ENCODE measurements around the gene SHKBP1. TPM values are rescaled to one million over a fixed set of nuclear protein-coding genes. Genes with fewer than 3 reads are reported as not detected.
A peak's percentile ranks its signal among the peaks of the same experiment; 100 is the strongest.

The SHKBP1 gene
- total and polyA plus RNA-seq, 9 of the 15 experiments (the other 6 are each of a cell fraction or from before 2014, with no cell fraction given): 1.2 to 58.1 (median 22.3) TPM

GRCh38 chr19:40605216-40605971, 28.7 kb downstream of the SHKBP1 start:
- Histone ChIP-seq H3K4me1 (replicated peaks in 1 of 2; ENCODE audit: control insufficient read depth in 2 of 2, insufficient read depth in 2 of 2, low read length in 2 of 2) (peaks cover 56 to 92% of the 10 kb centered on the region in 2 experiments), H3K36me3 (ENCODE audit: control insufficient read depth, insufficient read depth, low read length) (peaks cover 4% of the 10 kb centered on the region; the same call in 1 of the 3 replicates), H3K27me3 (ENCODE audit: control insufficient read depth in 2 of 2, insufficient read depth in 2 of 2, low read length in 2 of 2) (no peaks in the 10 kb centered on the region), H3K27ac (ENCODE audit: extremely low read depth, low read depth, low read length) (peak overlapping the region; percentile 70), H3K79me2 (ENCODE audit: control insufficient read depth, insufficient read depth, low read length) (peaks cover 22% of the 10 kb centered on the region), H3K9ac (ENCODE audit: insufficient read depth in 1 of 2, low read depth in 2 of 2, low read length in 2 of 2) (peak overlapping the region; percentile 53 to 88), H2AFZ (ENCODE audit: low read depth, low read length) (peak overlapping the region; percentile 59), H3K9me1 (ENCODE audit: control insufficient read depth, insufficient read depth, low read length) (no peaks in the 10 kb centered on the region), H3K4me2 (ENCODE audit: insufficient read depth, low read length) (peak overlapping the region; percentile 84), H3K4me3 (peak overlapping the region; percentile 38), H4K20me1 (replicated peaks; ENCODE audit: control insufficient read depth, insufficient read depth, low read length) (0 out of 2 replicates have a peak, but pooled peaks cover 1% of the 10 kb centered on the region), H3K9me3 (replicated peaks; ENCODE audit: control insufficient read depth, insufficient read depth, low read depth, low read length) (no peaks in the 10 kb centered on the region)
- CTCF ChIA-PET (ENCODE audit: low intra/inter-chr PET ratio): interaction anchor here (0.6 to 2.7 kb wide), 2 partner anchors 29 to 300 kb away, joined by 4 to 35 read pairs; no protein-coding TSS in a partner anchor
- POLR2A ChIA-PET: interaction anchor here (0.5 to 1.1 kb wide), 5 partner anchors 8 to 298 kb away, joined by 3 to 4 read pairs (median 4); no protein-coding TSS in a partner anchor
- peak; percentile 53 to 85 (median 71) for DNase-seq (ENCODE audit: extremely low read depth in 1 of 4, low spot score in 3 of 4)
- peak; percentile 57 for FAIRE-seq
- ATAC-seq: peak; percentile 19
- WGBS (ENCODE audit: insufficient coverage, low coverage, missing lambda C conversion rate): 2% methylated on average over 65 of the region's 71 CpGs
- no TSS peak for BruUV-seq (replicated peaks)
- intact Hi-C loops (cut with micrococcal nuclease): loop anchor here (1.0 kb wide), 1 partner anchor 29 kb away; no protein-coding TSS in a partner anchor
- in situ Hi-C loops (cut with MboI): no loop called here
- TF ChIP-seq ZNF354B (CRISPR knock-in tag; IDR thresholded peaks at IDR 0.05): no peak
- no peak for TF ChIP-seq ESRRB (CRISPR knock-in tag; IDR thresholded peaks at IDR 0.05; ENCODE audit: borderline replicate concordance)
- TF ChIP-seq HMG20A (CRISPR knock-in tag; conservative IDR thresholded peaks at IDR 0.05): no peak
- peak; percentile 50; the same call in 1 of the 2 replicates for TF ChIP-seq MYC (IDR thresholded peaks at IDR 0.05; ENCODE audit: low read depth, low read length)
- no peak for TF ChIP-seq MYC (CRISPR knock-in tag; IDR thresholded peaks at IDR 0.05; ENCODE audit: borderline replicate concordance, low read depth)
- TF ChIP-seq ZBTB26 (CRISPR knock-in tag; IDR thresholded peaks at IDR 0.05): no peak
- peak; percentile 23; the same call in 1 of the 2 replicates for TF ChIP-seq MYNN (IDR thresholded peaks at IDR 0.05)
- no peak for TF ChIP-seq MYNN (CRISPR knock-in tag; IDR thresholded peaks at IDR 0.05)
- TF ChIP-seq NRF1 (conservative IDR thresholded peaks at IDR 0.05 in 1 of 2, IDR thresholded peaks at IDR 0.05 in 1 of 2): peak; percentile 68 to 74
- no peak for TF ChIP-seq GABPA (tag; conservative IDR thresholded peaks at IDR 0.05; ENCODE audit: low read depth)
- TF ChIP-seq JUND (IDR thresholded peaks at IDR 0.05; ENCODE audit: borderline replicate concordance, low read depth, low read length): 0 out of 2 replicates have a peak, but pooled peaks have one; percentile 16
- no peak for TF ChIP-seq JUND (tag; IDR thresholded peaks at IDR 0.05; ENCODE audit: borderline replicate concordance, low read depth, low read length)
- TF ChIP-seq CREB1 (IDR thresholded peaks at IDR 0.05): peak; percentile 20; the same call in 1 of the 2 replicates
- peak; percentile 48; the same call in 1 of the 2 replicates for TF ChIP-seq CREB1 (CRISPR knock-in tag; IDR thresholded peaks at IDR 0.05)
- no peak for TF ChIP-seq ZNF609 (CRISPR knock-in tag; IDR thresholded peaks at IDR 0.05; ENCODE audit: borderline replicate concordance)
- TF ChIP-seq RBFOX2 (IDR thresholded peaks at IDR 0.05; ENCODE audit: low read depth, low read length): peak; percentile 69

Data from K562 (cell line).